ENCODE results near the gene CYTH1.

Gene CYTH1

DNA sequence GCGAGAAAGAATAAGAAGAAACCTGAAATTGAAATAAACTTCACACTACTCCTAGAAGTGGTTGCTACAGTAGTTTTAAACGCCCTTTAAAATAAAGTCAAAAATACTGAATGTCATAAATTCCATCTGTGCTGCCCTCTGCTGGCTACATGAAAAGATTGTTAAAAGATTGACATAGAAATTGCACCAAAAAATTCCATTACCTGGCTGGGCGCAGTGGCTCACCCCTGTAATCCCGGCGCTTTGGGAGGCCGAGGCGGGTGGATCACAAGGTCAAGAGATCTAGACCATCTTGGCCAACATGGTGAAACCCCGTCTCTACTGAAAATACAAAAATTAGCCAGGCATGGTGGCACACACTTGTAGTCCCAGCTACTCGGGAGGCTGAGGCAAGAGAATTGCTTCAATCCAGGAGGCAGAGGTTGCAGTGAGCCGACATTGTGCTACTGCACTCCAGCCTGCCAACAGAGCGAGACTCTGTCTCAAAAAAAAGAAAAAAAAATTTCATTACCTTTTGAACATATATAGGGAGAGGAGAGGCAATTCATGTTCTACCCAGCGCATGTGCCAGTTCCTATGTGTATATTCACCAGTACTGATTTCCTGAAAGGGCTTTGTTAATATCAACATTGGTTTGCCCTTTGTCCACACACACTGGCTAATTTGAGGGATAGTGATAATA, 36.5 kb downstream of the CYTH1 start:
- TF ChIP-seq, protein P1, sequence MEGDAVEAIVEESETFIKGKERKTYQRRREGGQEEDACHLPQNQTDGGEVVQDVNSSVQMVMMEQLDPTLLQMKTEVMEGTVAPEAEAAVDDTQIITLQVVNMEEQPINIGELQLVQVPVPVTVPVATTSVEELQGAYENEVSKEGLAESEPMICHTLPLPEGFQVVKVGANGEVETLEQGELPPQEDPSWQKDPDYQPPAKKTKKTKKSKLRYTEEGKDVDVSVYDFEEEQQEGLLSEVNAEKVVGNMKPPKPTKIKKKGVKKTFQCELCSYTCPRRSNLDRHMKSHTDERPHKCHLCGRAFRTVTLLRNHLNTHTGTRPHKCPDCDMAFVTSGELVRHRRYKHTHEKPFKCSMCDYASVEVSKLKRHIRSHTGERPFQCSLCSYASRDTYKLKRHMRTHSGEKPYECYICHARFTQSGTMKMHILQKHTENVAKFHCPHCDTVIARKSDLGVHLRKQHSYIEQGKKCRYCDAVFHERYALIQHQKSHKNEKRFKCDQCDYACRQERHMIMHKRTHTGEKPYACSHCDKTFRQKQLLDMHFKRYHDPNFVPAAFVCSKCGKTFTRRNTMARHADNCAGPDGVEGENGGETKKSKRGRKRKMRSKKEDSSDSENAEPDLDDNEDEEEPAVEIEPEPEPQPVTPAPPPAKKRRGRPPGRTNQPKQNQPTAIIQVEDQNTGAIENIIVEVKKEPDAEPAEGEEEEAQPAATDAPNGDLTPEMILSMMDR (IDR thresholded peaks at IDR 0.05; ENCODE audit: low read depth, low read length), result peak; percentile 26; the same call in 1 of the 2 replicates
- no peak overlapping the region for H3K4me3 ChIP-seq (ENCODE audit: low read depth, low read length)

DNA sequence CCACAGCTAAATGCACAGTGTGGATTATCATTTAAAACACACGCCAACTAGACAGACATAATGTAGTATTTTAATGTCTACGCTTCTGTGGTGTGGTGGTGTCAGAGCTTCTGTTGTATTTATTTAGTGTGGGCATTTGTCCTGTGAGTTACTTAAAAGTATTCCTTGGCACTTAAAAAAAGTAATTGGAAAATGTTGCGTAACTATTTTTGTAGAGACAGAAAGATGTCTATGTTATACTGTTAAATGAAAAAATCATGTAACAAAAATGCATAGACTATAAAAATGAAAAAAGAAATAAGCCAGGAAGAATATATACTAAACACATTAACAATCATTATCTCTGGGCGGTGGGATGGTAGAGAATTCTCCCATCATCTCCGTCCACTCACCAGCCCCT, 39.2 kb downstream of the CYTH1 start:
- TF ChIP-seq, protein P1 (IDR thresholded peaks at IDR 0.05; ENCODE audit: low read depth, low read length), result no peak
- no peak overlapping the region for H3K4me3 ChIP-seq (ENCODE audit: low read depth, low read length)

DNA sequence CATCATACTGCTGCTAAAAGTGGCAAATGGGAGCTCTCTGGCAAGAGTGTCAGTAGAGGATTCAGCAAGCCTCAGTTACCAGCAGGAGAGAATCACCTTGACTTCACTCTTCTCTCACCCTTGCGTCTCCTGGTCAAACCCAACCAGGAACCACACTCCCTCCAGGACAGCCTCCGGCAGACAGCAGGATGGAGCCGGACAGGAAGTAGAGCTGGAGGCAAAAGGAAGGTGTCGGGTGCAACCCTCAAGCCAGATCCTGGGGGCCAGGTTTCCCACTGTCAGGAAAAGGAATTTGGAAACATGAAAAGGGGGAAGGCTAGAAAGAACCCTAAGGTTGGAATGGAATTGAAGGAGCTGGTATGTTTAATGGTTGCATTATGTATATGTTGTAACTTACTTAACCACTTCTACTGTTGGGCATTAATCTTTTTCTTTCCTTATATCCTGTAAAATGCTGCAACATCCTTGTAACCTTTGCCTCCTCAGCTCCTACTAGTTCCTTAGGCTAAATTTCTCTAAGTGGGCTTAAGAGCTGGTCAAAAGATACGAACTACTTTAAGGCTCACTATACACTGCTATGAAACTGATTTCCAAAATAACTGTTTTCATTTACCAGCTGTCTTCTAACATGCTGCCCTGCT, 40.3 kb downstream of the CYTH1 start:
- no peak overlapping the region for H3K4me3 ChIP-seq (ENCODE audit: low read depth, low read length)
- TF ChIP-seq, protein P1 (IDR thresholded peaks at IDR 0.05; ENCODE audit: low read depth, low read length), result no peak

DNA sequence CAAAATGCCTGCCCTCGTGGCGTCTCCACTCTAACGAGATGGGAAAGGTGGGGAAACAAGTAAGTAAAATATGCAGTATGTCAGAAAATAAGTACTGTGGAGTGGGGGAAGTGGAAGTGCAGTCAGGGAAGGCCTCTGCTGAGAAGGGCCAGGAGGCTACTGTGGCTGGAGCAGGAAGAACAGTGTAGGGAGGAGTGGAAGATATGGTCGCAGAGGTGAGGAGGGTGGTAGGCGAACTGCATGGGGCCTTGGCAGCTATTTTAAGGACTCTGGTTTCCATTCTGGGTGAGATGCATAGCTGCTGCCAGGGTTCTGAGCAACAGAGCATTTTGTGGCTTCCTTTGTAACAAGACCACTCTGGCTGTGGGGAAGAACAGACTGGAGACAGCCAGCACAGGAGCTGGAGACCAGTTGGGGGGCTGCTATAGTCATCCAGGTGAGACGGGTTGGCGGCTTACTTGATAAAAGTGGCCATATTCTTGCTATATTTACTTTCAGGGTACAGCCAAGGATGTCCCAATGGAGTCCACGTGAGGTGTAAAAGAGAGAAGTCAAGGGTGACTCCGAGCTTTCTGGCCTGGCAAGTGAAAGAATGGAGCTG, 42.6 kb downstream of the CYTH1 start:
- H3K4me3 ChIP-seq (ENCODE audit: low read depth, low read length), result no peak overlapping the region
- TF ChIP-seq, protein P1 (IDR thresholded peaks at IDR 0.05; ENCODE audit: low read depth, low read length), result no peak

DNA sequence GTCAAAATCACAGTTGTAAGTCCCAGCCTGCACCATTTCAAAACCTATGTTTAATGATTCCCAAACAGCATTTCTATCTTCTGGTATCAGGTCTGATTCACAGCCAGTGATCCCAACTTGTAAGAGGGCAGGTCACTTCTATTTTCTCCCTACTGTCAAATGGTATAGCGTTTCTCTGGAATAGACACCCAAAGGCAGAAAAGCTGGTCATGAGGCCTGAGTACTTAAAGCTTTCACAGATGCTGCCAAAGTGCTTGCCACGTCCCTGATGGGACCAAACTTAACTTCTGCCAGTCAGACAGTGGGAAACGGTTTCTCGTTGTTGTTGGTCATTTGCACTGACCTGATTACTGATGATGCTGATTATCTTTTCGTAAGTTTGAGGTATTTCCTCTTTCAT, 43.4 kb downstream of the CYTH1 start:
- H3K4me3 ChIP-seq (ENCODE audit: low read depth, low read length), result no peak overlapping the region

DNA sequence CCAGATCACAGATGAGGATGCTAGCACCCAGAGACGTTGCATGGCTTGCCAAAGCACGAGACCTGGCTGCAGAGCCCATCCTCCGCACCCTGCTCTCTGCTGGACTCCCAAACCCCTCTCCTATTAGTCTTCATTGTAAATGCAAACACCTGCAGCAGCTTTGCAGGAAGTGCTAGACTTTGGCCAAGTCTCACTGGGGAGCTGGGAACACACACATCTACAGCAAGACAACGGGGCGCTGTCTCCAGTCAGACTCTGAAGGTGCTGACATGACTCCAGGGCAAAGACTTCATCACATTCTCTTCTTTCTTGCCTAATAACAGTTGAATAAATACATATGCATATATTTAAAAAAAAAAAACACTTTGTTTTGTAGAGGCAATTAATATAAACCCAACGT, 43.8 kb downstream of the CYTH1 start:
- H3K4me3 ChIP-seq (ENCODE audit: low read depth, low read length), result no peak overlapping the region
- TF ChIP-seq, protein P1 (IDR thresholded peaks at IDR 0.05; ENCODE audit: low read depth, low read length), result no peak

More for the DNA sequence above, 43.4 kb downstream of the CYTH1 start:
- TF ChIP-seq, protein P1 (IDR thresholded peaks at IDR 0.05; ENCODE audit: low read depth, low read length), result no peak

DNA sequence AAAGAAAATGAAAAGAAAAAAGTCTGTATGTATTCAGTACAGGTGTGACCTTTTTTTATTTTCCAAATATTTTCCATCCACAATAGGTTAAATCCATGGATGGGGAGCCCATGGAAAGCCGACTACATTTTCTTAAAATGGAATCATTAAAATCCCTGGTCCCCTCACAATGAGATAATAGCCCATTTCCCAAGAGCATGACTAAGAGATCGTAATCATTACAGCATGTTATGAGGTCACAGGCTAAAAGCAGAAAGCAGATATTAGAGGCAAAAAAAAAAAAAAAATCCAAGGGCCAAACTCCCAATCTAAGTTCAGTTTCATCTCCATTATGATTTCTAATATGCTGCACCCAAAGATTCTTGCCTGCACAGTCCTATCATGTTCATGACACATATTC, 44.7 kb downstream of the CYTH1 start:
- TF ChIP-seq, protein P1 (IDR thresholded peaks at IDR 0.05; ENCODE audit: low read depth, low read length), result no peak
- H3K4me3 ChIP-seq (ENCODE audit: low read depth, low read length), result no peak overlapping the region

All from WI38 (cell line).